ENCODE measurements around the gene ARHGAP10.
A peak's percentile ranks its signal among the peaks of the same experiment; 100 is the strongest.

The ARHGAP10 gene

DNA sequence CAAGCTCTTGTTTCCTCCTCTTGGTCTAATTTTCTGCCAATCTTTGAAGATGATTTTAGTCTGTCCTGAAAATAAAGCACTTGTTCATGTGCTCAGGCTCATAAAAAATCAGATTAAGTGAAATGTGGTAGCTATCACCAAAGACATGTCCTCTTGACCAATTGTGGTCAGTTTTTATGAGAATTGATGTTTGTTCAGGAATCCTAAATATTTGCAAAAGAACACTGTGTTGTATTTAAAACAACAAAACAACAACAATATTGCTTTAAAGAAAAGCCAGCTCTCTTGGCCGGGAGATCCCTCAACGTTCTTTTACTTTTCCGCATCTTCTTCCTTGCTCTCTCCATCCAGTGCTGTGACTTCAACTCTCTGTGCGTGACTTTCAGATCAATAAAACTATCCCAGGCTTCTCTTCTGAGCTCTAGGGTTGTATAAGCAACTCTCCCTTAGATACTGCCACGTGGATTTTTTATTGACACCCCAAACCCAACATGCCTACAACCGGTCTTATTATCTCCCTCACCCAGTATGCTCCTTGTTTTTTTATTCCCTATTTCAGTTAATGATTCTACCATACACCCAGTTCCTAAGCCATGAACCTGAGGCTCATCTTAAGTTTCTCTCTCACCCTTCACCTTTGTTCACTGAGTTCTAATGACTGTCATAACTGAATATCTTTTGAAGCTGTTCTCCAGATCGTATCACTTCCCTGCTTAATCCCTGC is 309.9 kb downstream of the ARHGAP10 start:
- DNase-seq (ENCODE audit: low spot score) = no peak

DNA sequence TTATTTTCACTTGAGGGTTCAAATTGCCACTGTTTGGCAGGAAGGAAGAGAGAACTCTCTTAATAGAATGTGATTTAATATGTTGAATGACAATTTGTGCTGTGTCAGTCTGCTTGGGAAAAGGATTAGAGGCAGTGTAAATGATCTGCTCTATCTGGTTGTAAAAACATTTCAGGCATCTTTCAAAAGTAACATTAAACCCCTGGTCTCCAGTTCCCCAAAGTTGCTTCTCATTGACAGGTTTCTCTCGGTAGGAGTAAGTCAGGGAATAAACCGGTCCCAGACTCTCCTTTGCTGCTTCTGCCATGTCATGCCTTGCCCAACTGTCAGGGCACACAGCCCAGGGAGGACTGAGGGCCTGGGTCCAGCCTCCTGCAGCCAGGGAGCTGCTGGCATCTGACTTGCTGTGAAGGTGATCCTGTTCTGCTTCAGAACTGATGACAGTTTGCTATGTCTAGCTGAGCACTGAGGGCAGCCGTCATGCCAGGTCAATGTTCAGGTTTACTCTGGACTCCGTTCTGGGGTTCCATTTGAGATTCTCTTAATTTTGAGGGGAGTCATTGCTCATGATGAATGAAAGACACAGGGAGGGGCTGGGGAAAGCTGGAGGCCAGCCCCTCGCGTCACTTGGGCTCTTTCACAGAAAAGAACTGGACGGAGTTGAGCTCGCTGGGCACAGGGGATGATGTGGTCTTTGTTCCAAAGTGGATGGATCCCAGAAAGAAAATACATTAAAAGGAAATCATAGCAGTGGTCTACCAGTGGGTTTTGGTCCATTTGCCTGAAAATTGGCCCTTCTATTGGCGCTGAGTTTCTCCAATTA is 312.4 kb downstream of the ARHGAP10 start:
- DNase-seq (ENCODE audit: low spot score) = peak; percentile 74

DNA sequence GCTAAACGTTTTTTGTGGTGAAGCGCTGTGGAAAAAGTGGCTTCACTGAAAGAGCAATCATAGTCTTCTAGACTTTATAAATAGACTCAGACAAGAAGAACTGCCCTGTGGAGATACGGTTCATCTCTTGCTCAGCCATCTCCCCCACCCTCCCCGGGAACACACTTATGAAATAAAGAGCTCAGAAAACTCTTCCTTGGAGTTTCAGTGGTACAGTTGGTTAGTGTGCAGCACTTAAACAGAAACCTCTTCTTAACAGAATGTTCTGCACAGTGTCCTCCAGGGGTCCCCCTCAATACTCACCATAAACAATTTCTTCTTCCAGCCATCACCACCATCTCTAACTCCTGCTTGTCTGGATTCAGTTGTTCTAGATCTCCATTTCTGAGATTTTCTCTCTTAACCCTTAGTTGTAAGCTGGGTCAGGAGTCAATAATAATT is 313.0 kb downstream of the ARHGAP10 start:
- peak; percentile 44 for DNase-seq (ENCODE audit: low spot score)

DNA sequence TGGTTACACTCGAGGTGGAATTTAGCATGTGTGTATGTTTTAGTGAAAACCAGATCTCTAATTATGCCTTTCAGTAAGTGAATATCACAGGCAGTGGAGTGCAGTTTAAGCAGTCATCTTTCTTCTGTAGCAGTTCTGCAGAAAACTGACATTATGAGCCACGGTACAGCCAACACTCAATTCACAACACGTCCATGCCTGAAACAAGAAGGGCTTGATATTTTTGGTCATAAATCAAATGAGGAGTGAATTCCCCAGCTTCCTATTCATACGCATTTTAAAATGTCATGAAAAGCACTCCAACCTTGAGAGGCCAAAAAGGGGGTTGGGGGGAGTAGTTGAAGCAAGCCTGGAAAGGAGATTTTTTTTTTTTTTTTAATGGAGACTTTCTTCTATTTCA is 316.7 kb downstream of the ARHGAP10 start:
- DNase-seq (ENCODE audit: low spot score) = no peak

DNA sequence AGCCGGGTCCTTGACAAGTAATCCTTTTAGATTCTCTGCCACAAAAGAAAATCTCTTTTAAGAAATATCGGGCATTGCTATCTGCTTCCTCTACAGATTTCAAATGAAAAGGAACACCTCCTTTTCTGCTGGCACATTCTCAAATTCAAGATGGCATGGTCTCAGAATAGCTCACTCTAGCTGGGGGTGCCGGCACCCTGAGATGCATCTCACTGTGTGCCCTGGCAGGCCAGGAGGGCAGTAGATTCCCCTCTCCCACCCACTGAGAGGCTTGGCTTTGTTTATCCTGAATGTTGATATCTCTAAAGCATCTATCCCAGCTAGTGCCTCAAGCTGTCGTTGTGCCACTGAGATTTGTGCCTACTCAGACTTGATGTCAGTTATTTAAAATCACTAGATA is 319.5 kb downstream of the ARHGAP10 start:
- DNase-seq (ENCODE audit: low spot score) = no peak

DNA sequence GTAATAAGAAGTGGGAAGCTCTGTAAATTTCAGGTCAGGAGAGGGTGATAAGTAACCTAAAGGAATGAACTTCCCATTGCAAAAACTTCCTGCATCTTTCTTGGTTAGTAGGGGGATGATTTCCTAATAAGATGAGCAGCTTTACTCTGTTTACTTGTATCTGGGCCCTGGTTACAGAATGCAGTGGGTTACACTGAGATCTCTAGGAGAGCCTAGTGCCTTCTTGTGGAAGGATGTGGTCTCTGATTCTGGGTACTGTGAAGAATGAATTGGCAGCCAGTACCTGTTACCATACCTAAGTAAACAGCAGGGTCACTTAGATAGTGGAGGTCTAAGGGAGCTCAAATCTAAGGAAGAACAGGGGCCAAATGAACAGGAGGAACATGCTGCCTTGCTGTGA is 320.6 kb downstream of the ARHGAP10 start:
- no peak for DNase-seq (ENCODE audit: low spot score)

DNA sequence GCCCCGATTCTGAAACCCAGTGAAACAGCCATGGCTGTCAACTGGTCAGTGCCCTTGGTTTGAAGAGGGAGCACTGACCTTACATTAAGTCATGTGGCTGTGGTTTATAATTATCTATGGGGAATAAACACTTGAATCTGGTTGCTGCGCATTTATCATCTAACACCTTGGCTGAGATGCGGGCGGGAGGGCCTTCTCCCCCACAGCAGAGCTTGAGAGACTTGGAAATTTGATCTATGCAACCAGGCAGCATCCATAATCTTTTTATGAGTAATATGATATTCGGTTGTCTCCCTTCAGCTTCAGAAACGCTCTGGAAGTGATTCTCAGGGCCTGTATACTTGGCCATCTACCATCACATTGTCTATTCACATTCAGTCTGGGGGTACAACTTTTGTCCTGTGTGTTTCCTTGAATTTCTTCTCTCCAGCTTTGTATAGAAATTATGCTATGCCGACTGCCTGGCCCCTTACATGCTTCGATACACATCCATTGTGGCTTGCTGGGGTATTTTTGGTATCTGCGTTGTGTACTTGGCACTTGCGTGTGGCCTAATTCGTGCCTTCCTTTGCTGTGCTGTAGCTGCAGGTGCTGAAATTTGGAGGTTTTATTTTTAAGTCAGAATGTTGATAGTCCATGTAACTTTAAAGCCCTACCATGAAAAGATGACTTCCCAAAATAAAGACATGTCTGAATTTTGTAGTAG is 321.6 kb downstream of the ARHGAP10 start:
- no peak for DNase-seq (ENCODE audit: low spot score)

DNA sequence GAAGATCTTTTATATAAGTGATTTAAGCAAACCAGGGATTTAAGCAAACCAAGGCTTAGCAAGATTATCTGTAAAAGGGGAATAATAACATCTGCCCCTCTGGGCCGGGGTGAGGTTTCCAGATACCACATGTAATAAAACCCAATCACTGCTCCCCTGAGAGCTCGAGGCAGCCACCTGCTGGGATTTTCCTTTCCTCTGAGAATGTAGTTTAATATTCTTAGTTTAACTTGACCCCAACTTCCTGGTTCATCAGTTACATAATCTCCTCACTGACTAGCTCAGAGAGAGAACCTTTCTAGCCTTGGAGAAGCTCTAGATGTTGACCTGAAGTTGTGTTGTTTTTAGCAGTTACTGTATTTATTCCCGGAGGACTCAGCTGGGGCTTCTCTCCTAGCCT is 322.4 kb downstream of the ARHGAP10 start:
- no peak for DNase-seq (ENCODE audit: low spot score)

DNA sequence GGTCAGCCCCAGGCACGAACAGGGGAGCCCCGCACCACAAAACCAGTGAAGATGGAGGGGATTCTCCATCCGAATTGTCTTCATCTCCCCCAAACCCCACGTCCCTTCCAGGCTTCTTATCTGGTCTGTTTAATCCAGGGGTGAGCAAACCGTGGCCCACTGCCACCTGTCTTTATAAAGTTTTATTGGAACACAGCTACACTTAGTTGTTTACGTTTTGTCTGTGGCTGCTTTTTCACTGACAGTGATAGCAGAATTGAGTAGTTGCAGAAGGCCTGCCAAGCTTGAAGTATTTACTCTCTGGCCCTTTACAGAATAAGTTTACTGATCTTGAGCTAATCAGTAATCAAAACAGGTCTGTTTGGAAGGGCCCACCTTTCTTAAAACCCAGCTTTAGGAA is 324.0 kb downstream of the ARHGAP10 start:
- DNase-seq (ENCODE audit: low spot score) = no peak

DNA sequence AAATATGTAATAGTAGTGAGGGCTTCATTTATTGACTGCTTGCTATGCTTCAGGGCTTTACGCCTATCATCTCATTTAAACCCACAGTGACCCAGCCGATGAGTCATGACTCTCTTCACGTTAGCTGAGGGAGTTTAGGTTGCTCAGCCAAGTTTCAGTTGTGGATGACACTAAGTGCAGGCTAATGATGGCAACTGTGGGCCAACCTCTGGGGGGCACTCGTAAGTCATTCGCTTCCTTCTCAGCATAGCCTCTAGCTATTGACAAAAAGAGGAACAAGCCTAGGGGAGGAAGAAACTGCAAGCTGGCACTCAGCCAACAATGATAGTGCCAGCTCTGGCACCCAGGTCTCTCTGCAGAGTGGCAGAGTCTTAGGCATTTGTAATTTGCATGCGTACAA is 325.0 kb downstream of the ARHGAP10 start:
- DNase-seq (ENCODE audit: low spot score) = peak; percentile 10

DNA sequence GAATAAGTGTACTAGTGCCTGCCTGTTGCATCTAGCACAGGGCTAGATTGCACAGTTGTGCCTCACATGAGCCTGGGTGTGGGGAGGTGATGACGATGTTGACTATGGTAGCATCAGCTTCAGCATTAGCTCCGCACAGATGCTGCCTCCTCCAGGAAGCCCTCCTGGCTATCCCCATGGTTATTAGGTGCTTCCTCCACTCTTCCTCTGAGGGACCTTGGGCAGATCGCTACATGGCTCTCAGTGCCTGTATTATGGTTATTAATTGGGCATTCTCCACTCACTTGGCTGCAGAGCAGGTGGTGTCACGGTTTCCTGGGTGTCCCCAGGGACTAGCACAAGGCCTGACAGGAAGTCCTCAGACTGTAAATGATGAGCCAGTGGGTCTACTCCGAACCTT is 325.6 kb downstream of the ARHGAP10 start:
- DNase-seq (ENCODE audit: low spot score) = no peak

DNA sequence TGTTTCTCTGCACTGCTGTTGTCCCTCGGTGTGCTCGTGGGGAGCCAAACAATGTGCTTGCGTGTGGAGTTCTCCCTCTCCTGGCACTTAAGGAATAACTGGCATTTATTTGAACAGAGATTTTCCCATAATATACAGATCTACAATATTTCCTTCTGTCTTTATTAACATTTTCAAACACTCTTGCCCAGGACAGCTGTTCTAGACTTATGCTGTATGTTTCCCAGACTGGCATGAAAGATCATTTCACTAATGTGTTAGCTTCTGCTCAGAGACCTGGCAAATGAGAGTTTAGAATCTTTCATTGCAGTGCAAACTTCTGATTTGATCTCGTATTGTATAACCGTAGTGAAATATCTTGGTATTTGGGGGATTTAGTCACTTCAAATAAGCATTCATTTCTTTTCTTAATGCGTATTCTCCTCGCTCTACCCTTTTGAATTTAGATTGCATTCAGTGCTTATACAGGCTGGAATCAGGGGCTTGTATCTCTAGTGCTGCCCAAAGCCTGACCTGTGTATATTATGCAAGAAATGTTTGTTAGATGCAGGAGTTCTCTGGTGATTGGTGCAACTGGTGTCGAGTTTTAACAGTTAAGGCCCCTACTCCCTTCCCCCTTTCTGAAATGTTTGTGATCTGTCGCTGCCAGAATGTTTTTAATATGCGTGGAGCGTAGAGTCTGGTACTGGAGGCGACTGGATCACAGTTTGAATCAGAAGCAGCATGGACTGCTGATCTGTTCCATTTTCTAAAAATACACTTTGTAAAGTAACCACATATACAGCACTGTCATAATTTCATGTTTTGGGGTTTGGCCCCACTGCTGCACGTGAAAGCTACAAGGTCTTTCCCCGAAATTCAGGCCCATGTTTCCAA is 326.3 kb downstream of the ARHGAP10 start:
- no peak for DNase-seq (ENCODE audit: low spot score)

DNA sequence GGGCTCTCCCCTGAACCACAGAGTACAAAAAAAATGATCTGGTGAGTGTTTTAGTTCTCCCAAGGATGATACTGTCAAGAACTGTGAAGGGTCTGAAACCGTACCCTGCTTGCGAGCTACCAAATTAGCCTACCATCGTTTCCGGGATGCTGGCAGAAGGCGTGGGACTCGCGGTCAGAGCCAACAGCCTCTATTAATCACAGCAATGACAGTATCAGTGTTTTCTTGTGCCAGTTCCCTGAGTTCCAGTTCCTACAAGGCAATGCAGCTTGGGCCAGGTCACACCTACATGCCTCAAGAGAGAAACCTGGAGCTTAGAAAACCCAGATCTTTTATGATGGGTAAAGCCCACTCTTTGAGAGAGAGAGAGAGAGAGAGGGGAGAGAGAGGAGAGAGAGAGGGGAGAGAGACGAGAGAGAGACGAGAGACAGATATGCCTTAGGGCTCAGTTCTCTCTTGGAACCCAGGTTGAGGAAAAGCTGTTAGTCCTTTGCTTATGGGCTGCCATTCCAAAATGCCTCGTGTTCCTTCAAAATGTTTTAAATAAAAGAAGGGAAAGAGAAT is 327.8 kb downstream of the ARHGAP10 start:
- no peak for DNase-seq (ENCODE audit: low spot score)

DNA sequence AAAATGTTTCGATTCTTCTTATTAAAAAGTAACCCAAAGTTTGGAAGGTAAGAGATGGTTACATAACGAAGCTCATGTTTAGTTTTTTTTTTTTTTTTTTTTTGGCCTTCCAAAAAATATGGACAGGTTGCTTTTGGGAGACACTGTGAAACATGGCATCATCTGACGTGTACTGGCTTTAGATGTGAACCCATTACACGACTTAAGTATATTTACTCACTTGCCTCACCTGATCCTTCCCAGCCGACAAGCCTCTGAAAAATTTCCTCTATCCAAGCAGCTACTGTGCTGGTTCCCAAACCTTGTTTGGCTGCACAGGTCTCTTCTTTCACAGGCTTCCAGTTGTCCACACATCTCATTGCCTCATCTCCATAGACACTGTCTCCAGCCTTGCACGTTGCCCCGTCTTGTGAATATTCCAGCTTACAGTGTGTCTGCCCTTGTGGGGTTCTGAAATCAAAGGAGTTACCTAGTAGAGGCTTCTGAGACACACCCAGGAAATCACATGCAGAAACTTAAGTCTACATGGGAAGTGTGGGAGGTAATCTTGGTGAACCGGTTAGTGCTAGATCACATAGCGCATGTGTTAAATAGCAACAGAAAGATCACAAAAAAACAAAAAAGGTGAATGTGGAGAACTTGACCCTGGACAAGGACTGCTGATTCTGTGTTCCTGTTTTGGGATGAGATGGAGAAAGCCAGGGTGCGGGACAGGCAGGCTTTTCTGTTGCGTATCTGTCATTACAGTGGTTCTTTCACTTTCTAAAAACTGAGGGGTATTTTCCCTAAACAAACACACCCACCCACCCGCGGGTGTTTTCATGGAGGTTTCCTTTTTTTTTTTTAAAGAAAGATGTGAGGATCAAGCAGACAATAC is 328.6 kb downstream of the ARHGAP10 start:
- no peak for DNase-seq (ENCODE audit: low spot score)

DNA sequence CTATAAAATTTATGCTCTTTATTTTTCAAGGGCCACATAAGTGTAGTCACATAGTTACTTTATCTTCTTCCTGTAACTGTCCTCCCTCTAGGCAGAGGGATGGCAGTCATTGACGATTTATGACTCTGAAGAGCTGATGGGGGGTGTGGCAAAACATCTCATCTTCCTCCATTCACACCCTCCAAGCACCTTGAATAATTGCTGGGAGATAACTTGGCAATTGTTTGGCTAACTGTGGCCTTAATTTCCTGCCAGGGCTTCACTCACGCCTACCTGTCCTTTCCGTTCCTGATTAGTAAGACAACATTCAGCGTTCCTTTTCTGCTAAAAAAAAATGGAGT is 329.2 kb downstream of the ARHGAP10 start:
- DNase-seq (ENCODE audit: low spot score) = no peak

DNA sequence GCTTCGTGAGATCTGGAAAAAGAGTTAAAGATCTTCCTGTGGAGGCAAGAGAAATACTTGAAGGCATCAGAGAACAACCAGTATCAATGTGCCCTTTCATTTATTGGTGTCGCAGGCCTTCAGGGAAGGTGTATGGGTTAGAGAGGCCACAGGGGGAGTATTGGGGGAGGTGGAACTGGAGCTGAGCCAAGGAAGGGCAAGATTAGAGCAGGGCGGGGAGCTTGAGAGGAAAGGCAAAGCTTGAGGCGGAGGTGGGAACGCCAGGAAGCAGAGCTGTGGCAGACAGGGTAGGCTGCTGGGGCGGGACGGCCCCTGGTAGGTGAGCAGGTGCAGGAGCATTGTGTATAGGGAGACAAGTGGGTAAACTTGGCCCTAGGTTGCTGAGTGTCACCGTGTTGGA is 329.9 kb downstream of the ARHGAP10 start:
- no peak for DNase-seq (ENCODE audit: low spot score)

DNA sequence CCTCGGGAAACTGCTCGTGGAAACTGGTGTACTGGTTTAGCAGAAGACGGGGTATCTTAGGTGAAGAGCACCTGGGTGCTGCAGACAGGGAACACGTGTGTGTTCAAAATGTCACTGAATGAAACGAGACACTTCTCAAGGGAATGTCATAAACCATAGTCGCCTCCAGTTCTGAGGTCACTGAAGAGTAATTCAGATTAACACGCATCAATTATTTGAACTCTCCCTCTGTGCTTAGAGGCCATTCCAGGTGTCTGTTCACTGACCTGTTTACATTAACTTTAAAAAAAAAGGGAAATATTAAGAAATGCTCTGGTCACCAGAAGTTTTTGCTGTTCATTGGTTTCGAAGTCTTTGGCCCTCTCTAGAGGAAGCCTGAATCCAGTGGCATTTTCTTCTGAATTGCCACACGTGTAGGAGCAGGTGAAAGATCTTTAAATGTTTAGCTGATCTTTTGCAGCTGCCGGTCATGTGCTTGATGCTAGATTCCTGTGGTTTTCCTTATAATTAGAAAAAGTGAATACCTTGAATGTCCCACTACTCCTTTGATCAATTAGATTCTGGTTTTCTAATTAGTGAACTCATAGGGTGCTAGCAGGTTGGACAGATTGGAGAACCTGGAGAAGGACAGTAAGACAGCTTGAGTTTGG is 330.5 kb downstream of the ARHGAP10 start:
- DNase-seq (ENCODE audit: low spot score) = no peak

DNA sequence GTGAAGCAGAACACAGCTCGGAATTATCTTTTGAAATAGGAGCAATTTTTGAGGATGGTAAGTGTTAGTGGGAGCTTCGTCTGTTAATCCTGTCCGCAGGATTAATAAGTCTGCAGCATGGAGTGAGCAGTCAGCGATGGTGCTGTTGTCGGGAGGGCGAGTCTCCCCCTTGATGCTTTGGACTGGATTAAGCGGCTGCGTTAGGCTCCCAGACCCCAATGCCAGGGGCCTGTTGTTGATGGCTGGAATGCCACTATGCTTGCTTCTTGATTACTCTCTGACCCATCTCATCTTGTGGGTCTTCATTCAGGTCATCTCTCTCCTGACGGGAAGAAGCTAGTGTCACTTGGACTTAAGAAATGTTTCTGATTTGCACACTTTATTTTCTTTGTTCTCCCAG is 332.6 kb downstream of the ARHGAP10 start:
- DNase-seq (ENCODE audit: low spot score) = no peak

DNA sequence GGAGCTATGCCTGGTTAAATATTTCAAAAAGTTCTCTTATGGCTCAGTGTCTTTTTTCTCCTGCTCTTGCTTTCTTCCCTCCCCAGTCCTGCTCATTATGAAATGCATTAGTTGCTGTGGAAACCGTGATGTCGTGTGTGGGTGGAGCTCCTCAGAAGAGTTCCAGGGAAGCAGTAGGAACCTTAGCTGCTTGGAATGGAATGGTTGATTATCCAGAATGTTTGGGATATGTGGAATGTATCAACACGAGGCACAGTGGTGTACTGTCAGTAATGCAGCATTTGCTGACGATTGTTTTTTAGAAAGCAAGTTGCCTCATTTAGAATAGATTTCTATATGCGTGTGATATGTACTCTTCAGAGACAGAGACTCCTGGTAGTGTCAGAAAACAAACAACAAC is 333.2 kb downstream of the ARHGAP10 start:
- DNase-seq (ENCODE audit: low spot score) = no peak

DNA sequence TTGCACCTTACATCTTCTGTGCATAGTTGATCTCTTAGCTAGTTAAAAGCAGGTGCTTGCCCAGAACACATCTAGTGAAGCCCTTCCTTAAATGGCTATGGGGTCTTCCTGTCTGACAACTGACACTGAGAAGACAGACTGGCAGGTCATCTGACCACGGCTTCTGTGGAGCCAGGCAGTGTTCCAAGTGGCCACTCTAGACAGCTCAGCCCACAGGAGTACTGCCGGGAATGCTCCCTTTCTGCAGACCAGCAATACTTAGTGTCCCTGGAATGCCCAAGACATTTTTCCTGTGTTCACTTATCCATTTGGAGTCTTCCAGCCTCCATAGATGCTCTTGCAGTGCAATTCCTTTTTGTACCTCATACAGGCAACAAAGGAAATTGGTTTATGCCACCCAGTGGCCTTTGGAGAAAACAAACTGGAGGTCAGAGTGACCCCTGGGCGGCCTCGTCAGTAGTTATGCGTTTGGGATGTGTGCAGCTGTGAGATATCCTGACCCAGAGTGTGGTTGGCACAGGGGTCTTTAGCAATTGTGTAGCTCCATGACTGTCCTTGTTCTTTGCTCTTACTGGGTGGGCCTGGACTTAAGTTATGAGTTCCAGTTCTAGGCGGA is 335.5 kb downstream of the ARHGAP10 start:
- no peak for DNase-seq (ENCODE audit: low spot score)

Data from cerebellar cortex (tissue), 1 donor.